Osteoblast (primary cell): ENCODE data around the gene RNASE12. TPM values are rescaled to one million over a fixed set of nuclear protein-coding genes. Genes with fewer than 3 reads are reported as not detected.

Experiments used
- DNase-seq: peaks from one replicate; pipeline ENCODE4 v3.0.0; 2011; ENCODE audit warnings: low spot score, mixed read lengths; ENCODE audit not compliant: insufficient read length; ENCODE audit errors: missing footprints
- H2AFZ ChIP-seq: 2 replicates; pipeline ENCODE4 v1.6.0; 2011; ENCODE audit warnings: mild to moderate bottlenecking, low read length
- H3K27ac ChIP-seq: 2 replicates; pipeline ENCODE4 v1.5.1; 2011; ENCODE audit warnings: mild to moderate bottlenecking, low read depth, low read length, moderate library complexity
- H3K27me3 ChIP-seq: 2 replicates; pipeline ENCODE4 v1.6.0; 2012; ENCODE audit warnings: mild to moderate bottlenecking, control low read depth, inconsistent platforms, low read length, moderate library complexity; ENCODE audit not compliant: insufficient read depth
- H3K36me3 ChIP-seq: 2 replicates; pipeline ENCODE4 v1.5.1; 2011; ENCODE audit warnings: mild to moderate bottlenecking, low read length, control low read depth, moderate library complexity; ENCODE audit not compliant: insufficient read depth
- H3K4me1 ChIP-seq: 2 replicates; pipeline ENCODE4 v1.5.1; 2011; ENCODE audit warnings: mild to moderate bottlenecking, low read length, control low read depth, moderate library complexity; ENCODE audit not compliant: insufficient read depth
- H3K4me2 ChIP-seq: 2 replicates; pipeline ENCODE4 v1.6.0; 2011; ENCODE audit warnings: mild to moderate bottlenecking, low read length; ENCODE audit not compliant: insufficient read depth
- H3K4me3 ChIP-seq: fragments of 200-600 bp; sonication (generic); 3 replicates; pipeline ENCODE4 v1.5.1; 2012; ENCODE audit warnings: mild to moderate bottlenecking, low read length, inconsistent platforms; ENCODE audit not compliant: insufficient read depth
- H3K79me2 ChIP-seq: 2 replicates; pipeline ENCODE4 v1.6.0; 2012; ENCODE audit warnings: mild to moderate bottlenecking, low read length, control low read depth, inconsistent platforms; ENCODE audit not compliant: insufficient read depth
- H3K9me3 ChIP-seq: 2 replicates; pipeline ENCODE4 v1.5.1; 2011; ENCODE audit warnings: low read depth, low read length, control low read depth
- H4K20me1 ChIP-seq: 2 replicates; pipeline ENCODE4 v1.6.0; 2012; ENCODE audit warnings: mild to moderate bottlenecking, low read length, control low read depth; ENCODE audit not compliant: insufficient read depth
- total RNA-seq: library from RNA; depleted of rRNA; stranded (reverse); fragments of >200 nt; gene quantifications from 2 replicates; pipeline ENCODE4 v1.2.3, GENCODE V29; 2012
- TF ChIP-seq, protein P1 (sequence below): IDR thresholded peaks from 2 replicates; pipeline ENCODE4 v1.5.1; 2011; ENCODE audit warnings: mild to moderate bottlenecking, low read depth, low read length, moderate library complexity; ENCODE audit errors: extremely low read depth

The RNASE12 gene
- total RNA-seq, 1 donor, result not detected

DNA sequence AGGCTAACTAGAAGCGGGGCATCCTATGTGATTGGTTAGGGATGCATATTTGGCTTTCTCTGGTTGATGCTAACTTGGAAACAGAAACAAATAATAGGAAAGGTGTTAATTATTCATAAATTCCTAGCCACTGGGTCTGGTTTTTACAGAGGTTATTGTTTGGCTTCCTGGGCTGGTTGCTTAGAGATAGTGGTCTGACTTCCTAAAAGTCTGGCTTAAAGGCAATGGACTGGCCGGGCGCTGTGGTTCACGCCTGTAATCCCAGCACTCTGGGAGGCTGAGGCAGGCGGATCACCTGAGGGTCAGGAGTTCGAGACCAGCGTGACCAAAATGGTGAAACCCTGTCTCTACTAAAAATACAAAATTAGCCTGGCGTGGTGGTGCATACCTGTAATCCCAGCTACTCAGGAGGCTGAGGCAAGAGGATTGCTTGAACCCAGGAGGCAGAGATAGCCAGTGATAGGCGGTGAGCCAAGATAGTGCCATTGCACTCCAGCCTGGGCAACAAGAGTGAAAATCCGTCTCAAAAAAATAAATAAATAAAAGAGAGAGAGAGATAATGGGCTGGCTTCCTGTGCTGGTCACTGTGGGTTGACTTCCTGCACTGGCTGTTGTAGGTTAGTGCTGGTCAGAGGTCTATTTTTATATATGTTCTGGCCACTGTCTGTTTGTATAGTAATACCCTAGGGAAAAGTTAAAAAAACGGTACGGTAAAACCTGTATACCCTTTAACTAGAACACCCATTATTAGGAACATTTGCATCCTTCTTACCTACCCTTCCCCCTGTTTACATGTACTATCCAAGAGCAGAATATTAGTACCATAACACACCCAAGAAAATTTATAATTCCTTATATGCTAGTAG lies 26.2 kb upstream of the RNASE12 start:
- Histone ChIP-seq H3K79me2 (no peaks in the 10 kb centered on the region), H3K9me3 (no peaks in the 10 kb centered on the region)

DNA sequence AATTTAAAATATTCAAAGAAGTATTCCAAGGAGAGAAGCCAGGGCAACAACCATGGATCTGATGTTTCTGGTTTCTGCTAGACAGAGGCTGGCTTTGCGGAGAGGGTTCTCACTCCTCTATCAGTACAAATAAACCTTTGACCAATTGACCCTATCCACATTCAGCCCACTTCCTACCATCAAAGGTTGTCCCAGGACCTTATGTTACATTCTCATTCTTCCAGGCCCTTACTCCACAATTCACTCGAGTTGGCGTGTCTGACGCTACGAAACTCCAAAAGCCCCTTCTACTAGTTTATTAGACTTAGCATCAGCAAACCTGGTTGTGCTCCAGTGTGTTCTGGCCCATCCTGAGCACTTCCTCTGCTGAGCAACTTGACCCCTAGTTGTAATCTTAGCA lies 24.8 kb upstream of the RNASE12 start:
- Histone ChIP-seq H3K4me2 (no peak overlapping the region), H4K20me1 (no peaks in the 10 kb centered on the region), H2AFZ (no peak overlapping the region), H3K27ac (no peak overlapping the region), H3K9me3 (no peaks in the 10 kb centered on the region), H3K4me1 (peaks cover 5% of the 10 kb centered on the region), H3K4me3 (no peak overlapping the region), H3K36me3 (no peaks in the 10 kb centered on the region), H3K79me2 (no peaks in the 10 kb centered on the region), H3K27me3 (peaks cover 2% of the 10 kb centered on the region)
- TF ChIP-seq, protein P1, sequence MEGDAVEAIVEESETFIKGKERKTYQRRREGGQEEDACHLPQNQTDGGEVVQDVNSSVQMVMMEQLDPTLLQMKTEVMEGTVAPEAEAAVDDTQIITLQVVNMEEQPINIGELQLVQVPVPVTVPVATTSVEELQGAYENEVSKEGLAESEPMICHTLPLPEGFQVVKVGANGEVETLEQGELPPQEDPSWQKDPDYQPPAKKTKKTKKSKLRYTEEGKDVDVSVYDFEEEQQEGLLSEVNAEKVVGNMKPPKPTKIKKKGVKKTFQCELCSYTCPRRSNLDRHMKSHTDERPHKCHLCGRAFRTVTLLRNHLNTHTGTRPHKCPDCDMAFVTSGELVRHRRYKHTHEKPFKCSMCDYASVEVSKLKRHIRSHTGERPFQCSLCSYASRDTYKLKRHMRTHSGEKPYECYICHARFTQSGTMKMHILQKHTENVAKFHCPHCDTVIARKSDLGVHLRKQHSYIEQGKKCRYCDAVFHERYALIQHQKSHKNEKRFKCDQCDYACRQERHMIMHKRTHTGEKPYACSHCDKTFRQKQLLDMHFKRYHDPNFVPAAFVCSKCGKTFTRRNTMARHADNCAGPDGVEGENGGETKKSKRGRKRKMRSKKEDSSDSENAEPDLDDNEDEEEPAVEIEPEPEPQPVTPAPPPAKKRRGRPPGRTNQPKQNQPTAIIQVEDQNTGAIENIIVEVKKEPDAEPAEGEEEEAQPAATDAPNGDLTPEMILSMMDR, result no peak
- DNase-seq, result no peak

More for the DNA sequence above, 26.2 kb upstream of the RNASE12 start:
- Histone ChIP-seq H3K4me3 (no peak overlapping the region), H3K4me1 (peaks cover 5% of the 10 kb centered on the region), H3K36me3 (no peaks in the 10 kb centered on the region), H2AFZ (no peak overlapping the region), H4K20me1 (no peaks in the 10 kb centered on the region), H3K27me3 (peaks cover 2% of the 10 kb centered on the region), H3K27ac (no peak overlapping the region), H3K4me2 (no peak overlapping the region)
- peak; percentile 35 for DNase-seq
- TF ChIP-seq, protein P1, result no peak

DNA sequence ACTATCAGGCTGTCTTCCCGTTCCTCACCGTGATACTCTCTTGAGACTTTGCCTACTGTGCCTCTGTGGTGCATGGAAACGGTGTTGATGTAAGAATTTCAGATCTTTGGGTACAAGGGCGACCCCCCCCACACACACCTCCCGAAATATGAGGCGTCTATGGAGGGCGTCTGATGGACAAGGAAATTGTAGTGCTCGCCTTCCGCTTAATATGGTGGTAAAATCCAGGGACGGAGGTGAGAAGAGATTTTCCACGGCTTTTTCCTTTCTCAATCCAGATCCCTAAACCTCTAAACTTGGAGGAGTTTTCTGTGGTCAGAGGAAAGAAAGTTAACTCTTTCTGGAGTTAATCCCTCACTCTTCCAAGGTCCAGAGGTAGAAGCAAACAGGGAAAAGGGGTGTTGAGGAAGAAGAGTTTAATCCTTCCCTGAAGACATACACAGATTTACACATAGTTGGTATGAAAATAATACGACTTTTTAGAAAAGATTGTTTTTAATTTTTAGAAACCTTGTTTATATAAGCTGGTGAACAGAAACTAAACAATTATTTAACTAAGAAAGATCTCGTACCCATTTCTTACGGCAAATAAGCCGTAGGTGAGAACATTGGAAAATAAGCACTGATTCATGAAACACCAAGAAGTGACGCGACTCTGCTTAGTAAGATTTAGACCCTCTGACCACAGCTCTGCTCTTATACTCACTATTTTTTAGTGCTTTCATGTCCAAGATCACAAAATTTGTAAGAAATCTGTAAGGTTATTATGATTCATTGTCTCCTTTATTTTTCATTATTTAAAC lies 23.1 kb upstream of the RNASE12 start:
- TF ChIP-seq, protein P1, result no peak
- Histone ChIP-seq H3K4me3 (peak overlapping the region; percentile 78), H3K4me2 (peak overlapping the region; percentile 91), H4K20me1 (no peaks in the 10 kb centered on the region), H3K27me3 (peaks cover 2% of the 10 kb centered on the region), H3K4me1 (peaks cover 10% of the 10 kb centered on the region), H3K36me3 (no peaks in the 10 kb centered on the region), H3K9me3 (no peaks in the 10 kb centered on the region), H3K27ac (peak overlapping the region; percentile 68), H3K79me2 (no peaks in the 10 kb centered on the region), H2AFZ (peak overlapping the region; percentile 90)
- DNase-seq, result peak; percentile 73
